DMS 273 treated with DMSO at 0.1 percent for 48 hours (cell line): Measurements from ENCODE around the gene HBA1.
"Not testable (repeated sequence)": the region's sequence is repeated elsewhere in the genome, so short reads cannot be mapped to it uniquely, and the experiment has no call there.

Source experiments
- DNase-seq: peaks from one replicate; lab custom pipeline; 2025; lab: John Stamatoyannopoulos, UW

HBA1 gene

DNA sequence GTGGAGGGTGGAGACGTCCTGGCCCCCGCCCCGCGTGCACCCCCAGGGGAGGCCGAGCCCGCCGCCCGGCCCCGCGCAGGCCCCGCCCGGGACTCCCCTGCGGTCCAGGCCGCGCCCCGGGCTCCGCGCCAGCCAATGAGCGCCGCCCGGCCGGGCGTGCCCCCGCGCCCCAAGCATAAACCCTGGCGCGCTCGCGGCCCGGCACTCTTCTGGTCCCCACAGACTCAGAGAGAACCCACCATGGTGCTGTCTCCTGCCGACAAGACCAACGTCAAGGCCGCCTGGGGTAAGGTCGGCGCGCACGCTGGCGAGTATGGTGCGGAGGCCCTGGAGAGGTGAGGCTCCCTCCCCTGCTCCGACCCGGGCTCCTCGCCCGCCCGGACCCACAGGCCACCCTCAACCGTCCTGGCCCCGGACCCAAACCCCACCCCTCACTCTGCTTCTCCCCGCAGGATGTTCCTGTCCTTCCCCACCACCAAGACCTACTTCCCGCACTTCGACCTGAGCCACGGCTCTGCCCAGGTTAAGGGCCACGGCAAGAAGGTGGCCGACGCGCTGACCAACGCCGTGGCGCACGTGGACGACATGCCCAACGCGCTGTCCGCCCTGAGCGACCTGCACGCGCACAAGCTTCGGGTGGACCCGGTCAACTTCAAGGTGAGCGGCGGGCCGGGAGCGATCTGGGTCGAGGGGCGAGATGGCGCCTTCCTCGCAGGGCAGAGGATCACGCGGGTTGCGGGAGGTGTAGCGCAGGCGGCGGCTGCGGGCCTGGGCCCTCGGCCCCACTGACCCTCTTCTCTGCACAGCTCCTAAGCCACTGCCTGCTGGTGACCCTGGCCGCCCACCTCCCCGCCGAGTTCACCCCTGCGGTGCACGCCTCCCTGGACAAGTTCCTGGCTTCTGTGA lies at the start of gene HBA1:
Gene HBA1, plus strand, starts transcription at position 204 of the 906 bp plus-strand sequence. Its CDS starts 37 bp downstream, at position 241.
- not testable (repeated sequence) for DNase-seq

DNA sequence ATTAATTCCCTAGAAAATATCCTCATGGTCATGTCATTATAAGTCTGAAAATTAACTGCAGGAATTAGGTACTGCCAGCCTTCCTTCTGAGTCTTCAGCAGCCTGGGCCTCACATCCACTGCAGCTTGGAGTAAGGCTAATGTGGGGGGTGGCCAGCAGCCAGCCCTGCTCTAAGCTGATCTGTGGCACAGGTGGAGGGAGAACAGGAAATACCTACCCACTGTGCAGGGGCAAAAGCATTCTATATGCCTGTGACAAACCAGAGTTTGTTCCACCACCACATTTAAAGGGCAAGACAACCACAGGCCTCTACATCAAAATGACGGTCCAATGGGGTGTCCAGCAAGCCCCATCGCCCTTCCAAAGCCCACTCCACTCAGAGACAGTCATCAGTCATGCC lies 47.4 kb upstream of the HBA1 start:
- no peak for DNase-seq

DNA sequence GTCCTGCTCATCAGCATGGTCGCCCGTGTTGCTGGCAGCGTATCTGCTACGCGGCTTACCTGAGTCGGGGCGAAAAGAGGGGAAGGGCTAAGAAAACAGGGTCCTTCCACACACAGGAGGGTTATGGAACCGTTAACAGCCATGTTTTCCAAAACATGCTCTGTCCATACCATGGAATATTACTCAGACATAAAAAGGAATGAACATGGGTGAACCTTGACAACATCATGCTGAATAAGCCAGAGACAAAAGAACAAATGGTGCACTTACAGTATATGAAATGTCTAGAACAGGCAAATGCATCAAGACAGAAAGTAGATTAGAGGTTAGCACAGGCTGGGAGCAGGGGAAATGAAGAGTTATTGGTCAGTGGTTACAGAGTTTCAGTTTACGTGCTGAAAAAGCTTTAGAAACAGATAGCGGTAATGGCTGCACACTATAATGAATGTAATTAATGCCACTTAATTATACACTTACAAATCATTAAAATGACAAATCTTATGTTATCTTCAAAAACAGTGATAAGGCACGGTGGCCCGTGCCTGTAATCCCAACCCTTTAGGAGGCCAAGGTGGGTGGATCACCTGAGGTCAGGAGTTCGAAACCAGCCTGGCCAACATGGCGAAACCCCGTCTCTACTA lies 45.8 kb upstream of the HBA1 start:
- no peak for DNase-seq

DNA sequence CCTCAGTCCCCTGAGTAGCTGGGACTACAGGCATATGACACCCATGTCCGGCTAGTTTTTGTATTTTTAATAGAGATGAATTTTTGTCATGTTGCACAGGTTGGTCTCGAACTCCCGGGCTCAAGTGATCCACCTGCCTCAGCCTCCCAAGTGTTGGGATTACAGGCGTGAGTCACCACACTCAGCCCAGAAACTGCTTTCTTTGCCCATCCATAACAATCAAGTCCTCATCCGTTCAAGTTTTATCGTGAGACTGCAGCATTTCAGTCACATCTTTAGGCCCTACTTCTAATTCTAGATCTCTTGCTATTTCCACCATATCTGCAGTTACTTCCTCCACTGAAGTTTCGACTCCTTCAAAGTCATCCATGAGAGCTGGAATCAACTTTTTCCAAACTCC lies 44.4 kb upstream of the HBA1 start:
- DNase-seq = no peak

DNA sequence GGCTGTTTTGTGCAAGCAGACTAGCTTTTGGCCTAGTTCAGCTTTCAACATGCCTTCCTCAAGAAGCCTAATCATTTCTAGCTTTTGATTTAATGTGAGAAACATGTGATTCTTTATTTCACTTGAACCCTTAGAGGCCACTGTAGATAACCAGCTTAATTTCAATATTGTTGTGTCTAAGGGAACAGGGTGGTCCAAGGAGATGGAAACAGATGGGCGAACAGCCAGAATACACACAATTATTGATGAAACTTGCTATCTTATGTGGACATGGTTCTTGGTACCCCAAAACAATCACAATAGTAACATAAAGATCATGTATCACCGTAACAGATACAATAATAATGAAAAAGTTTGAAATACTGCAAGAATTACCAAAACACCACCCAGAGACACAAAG lies 42.8 kb upstream of the HBA1 start:
- no peak for DNase-seq

DNA sequence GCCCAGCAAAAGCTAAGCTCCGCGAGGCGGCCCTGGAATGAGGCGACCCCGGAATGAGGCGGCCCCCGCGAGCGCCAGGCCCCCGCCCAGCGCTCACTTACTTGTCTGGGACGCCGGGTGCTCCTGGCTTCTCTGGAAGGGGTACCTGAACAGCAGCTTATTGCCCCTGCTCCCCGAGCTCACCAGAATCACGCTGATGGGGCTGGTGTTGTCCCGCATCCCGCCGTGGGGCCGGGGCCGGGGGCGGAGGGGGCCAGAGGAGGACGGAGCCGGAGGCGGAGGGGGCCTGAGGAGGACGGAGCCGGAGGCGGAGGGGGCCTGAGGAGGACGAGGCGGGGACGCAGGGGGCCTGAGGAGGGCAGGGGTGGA lies 38.4 kb upstream of the HBA1 start:
- no peak for DNase-seq

DNA sequence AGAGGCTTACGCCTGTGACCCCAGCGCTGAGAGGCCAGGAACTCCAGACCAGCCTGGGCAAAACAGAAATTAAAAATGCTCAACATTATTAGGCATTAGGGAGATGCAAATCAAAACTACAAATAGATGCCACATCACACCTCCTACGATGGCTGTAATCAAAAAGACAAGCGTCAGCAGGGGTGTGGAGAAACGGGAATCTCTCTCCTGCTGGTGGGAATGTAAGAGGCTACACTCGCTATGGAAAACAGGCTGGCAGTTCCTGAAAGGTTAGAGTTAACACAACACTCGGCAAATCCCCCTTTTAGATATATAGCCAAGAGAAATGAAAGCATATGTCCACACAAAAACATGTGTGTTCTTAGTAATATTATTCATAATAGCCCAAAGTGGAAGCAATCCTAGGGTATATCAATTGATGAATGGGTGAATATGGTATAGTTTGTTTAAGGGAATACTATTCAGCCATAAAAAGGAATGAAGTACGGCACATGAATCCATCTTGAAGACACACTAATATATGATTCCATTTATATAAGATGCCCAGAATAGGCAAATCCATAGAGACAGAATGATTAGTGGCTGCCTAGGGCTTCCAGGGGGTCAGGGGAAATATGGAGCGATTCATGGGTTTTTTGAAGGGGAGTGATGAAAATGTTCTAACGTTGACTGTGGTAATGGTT lies 36.2 kb upstream of the HBA1 start:
- DNase-seq = no peak

DNA sequence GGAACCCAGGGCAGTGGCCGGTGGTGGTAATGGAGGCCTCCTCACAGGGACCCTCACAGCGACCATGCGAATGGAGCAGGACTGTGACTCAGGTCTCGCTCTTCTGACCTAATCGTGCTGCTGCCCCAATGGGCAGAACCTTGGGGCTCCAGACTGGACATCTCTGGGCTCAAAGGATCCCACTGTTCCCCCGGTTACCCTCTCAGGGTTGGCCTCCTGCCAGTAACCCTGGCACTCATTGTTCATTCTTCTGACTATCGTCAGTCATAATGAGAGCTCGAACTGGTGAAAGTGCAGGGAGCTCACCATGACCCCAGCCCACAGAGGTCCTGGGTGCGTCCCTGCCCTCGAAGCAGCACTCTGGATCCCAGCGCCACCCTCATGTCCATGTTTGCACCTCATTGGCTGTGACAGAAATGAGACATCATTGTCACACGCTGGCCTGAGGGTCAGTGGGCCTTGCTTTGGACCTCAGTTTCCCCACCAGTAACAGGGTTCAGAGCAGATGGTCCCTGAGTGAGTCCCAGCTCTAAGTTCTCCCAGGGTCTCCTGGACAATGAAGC lies 34.0 kb upstream of the HBA1 start:
- no peak for DNase-seq

DNA sequence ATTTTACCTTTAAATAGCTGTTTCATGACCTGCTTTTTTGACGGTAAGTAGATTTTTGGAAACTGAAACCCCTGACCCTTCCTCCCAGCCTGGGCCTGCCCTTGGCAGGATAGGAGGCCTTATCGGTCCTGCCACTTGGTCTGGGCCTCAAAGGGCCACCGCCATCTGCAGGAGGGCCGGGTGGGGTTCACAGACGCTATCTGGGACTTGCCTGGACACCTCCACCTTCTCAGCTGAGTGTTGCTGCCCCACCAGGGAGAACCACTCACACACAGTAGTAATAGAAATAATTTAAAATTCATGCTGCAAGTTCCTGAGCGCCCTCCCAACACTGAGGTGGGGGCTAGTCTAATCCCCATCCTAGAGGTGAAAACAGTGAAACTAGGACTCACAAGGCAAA lies 33.4 kb upstream of the HBA1 start:
- no peak for DNase-seq

DNA sequence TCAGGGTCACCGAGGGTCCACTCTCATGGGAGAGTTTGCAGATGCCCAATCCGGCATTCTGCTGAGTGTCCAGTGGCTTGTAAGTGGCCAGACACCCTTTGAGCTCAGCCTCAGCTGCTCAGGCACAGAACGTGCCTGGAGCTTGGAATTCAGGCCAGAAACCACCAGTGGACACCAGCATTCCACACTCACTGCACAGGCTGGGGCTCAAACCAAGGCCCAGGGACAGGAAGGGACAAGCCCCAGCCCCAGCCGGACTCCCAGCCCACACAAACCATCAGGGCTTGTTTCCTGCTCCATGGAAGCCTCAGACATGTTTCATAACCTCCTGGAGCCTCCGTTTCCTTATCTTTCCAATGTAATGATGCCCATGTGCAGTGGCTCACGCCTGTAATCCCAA lies 33.0 kb upstream of the HBA1 start:
- no peak for DNase-seq

DNA sequence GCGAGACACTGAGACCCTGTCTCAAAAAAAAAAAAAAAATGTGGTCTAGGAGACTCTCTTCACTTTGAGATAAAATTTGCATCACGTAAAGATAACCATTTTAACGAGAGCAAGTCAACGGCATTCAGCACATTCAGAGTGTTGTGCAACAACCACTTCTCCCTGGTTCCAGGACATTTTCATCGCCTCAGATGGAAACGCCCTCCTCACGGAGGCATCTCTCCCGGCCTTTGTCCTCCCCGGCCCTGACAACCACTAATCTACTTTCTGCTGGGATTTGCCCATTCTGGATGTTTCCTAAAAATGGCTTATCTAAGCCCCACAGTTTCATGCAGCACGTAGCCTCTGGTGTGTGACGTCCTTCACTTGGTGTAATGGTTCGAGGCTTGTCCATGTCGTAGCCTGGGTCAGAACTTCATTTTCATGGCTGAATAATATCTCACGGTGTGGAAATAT lies 31.7 kb upstream of the HBA1 start:
- no peak for DNase-seq

DNA sequence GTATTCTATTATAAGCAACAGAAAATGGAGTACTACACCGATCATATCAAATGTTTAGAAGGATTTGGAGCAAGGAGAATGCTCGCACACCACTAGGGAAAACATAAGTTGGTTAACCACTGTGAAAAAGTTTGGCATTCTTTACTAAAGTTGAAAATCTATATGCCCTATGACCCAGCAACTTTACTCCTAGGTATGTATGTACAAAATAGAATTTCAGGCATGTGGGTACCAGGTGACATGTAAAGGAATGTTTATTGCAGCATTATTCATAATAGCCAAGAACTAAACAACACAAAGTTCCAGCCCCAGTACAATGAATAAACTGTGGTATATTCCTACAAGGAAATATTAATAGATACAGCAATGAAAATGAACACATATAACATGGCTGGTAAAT lies 29.8 kb upstream of the HBA1 start:
- no peak for DNase-seq

DNA sequence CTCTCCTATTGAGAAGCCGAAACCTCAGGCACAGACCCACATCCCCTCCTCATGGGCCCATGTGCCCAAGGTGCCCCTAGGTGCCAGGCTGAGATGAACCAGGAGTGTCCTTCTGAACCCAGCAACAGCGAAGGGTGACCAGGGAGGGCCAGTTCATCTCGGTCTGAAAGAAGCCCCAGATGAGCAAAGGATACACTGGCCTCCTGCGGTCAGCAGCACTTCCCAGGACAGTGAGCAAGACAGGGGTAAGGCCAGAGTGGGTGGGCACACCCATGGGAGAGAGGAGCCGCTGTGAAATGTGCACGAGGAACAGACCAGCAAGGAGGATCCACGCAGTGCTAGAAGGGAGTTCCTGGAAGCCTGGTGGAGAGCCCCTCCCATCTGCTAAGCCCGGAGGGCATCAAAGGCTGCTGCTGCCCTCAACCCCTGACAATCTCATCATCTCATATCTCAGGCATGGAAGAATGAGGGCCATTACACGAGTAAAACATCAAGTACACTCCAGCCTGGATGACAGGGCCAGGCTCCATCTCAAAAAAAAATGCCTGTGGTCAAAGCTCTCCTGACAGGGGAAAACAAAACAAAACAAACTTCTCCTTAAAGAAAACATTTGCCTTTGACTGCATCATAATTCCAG lies 27.3 kb upstream of the HBA1 start:
- no peak for DNase-seq

DNA sequence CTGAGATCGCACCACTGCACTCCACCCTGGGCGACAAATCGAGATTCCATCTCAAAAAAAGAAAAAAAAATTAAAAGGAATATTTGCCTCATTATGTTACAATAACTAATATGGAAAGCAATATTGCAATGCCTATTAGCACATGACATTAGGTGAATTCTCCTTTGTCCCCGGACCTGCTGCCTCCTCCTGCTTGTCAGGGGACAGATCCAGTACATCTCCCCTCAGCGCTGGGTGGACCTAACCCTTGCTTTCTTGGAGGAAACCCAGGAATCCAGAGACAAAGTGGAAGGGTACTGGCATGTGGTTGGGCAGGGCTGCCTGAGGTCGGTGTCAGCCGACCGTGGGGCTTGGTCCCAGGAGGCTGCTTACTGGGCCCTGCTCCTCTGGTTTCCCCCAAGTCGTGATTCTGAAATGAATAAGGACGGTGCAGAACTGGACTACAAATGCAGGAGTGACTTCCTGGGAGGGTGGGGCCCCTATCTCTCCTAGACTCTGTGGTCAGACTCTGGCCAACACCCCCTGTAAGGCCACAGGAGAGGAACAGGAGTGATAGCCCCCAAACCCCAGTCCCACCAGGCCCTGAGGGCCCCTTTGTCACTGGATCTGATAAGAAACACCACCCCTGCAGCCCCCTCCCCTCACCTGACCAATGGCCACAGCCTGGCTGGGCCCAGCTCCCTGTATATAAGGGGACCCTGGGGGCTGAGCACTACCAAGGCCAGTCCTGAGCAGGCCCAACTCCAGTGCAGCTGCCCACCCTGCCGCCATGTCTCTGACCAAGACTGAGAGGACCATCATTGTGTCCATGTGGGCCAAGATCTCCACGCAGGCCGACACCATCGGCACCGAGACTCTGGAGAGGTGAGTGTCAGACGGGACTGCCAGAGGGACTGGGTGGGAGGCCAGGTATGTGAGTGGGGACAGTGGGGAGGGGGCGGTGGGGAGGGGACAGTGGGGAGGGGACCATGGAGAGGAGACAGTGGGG lies 24.0 kb upstream of the HBA1 start, which contains the start of gene HBZ:
Gene HBZ, plus strand, starts transcription at position 504 of the 988 bp plus-strand sequence. Its CDS starts 266 bp downstream, at position 770.
- no peak for DNase-seq

DNA sequence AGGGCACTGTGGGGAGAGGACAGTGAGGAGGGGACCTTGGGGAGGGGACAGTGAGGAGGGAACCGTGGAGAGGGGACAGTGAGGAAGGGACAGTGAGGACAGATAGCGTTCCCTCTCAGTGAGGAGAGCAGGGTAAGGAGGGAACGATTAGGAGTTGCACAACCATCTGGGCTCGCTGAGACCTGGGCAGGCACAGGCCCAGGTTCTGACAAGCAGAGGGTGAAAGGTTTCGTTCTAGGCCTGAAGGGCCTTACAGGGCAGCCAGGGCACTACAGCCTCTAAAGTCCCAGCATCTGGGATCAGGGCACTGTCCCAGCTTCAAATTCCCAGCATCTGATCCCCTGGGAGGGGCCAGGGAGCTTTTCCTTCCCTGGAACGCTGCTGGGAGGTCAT lies 23.4 kb upstream of the HBA1 start:
- DNase-seq = not testable (repeated sequence)

DNA sequence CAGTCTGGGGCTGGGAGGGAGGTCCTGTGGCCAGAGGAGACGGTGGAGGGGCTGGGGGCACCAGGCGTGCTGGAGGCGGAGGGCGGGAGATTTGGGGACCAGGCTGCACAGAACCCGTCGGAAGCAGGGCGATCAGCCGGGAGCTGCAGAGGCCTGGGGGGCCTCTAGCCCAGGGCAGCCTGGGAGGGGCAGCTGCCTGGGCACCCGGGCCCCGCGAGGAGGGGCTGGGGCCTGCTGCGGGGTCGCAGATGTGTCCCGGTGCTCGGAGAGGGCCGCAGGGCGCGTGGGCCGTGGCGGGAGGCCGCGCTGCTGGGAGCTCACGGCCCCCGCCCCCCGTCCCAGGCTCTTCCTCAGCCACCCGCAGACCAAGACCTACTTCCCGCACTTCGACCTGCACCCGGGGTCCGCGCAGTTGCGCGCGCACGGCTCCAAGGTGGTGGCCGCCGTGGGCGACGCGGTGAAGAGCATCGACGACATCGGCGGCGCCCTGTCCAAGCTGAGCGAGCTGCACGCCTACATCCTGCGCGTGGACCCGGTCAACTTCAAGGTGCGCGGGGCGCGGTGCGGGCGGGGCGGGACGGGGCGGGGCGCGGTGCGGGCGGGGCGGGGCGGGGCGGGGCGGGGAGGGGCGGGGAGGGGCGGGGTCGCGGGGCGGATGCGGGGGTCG lies 22.8 kb upstream of the HBA1 start:
- DNase-seq = not testable (repeated sequence)

DNA sequence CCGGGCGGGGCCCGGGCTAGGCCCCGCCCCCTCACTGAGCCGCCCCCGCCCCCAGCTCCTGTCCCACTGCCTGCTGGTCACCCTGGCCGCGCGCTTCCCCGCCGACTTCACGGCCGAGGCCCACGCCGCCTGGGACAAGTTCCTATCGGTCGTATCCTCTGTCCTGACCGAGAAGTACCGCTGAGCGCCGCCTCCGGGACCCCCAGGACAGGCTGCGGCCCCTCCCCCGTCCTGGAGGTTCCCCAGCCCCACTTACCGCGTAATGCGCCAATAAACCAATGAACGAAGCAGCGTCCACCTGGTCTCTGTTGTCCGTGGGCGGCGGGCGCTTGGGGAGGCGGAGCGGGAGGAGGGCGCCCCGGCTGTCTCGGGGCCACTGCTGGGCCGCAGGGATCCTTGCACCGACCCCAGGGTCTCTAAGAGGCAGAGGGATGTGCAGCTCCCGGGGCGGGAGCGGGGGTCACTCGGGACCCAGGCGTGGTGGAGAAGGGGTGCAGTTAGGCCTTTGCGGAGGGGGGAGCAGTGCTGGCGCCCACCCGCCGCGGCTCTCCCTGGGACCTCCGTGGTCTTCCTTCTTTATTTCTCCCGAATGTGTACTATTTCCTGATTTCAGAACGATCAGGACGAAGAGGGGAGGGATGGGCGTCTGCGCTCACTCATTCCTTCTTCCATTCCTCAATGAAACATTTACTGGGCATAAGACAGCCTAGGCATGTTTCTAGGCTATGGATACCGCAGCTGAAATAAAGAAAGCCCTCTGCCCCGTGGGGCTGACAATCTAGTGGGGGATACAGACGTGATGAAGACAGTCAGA lies 22.1 kb upstream of the HBA1 start:
- DNase-seq = no peak

DNA sequence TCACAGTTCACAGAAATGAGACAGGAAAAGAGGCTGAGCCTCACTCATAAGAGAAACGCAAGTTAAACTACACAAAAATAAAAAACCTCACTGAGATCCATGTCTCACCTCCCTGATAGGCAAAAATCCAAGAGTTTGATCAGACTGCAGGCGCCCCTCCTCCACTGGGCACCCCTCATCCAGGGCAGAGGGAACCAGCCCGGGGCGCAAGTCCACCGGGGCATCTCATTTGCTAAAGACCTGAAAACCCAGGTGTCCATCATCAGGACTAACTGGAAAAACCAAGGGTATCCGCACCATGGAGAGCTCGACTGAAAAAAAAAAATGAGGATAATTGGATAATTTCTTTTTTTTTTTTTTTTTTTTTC lies 21.5 kb upstream of the HBA1 start:
- no peak for DNase-seq

DNA sequence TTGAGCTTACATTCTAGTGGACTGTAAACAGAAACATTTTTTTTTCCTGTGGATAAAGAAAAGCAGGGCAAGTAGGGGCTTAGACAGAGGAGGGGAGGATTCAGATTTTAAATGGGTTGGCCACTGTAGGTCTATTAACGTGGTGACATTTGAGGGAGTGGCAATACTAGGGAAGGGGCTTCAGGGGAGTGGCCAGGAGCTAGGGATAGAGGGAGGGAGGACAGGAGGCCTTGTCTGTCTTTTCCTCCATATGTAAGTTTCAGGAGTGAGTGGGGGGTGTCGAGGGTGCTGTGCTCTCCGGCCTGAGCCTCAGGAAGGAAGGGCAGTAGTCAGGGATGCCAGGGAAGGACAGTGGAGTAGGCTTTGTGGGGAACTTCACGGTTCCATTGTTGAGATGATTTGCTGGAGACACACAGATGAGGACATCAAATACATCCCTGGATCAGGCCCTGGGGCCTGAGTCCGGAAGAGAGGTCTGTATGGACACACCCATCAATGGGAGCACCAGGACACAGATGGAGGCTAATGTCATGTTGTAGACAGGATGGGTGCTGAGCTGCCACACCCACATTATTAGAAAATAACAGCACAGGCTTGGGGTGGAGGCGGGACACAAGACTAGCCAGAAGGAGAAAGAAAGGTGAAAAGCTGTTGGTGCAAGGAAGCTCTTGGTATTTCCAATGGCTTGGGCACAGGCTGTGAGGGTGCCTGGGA lies 17.2 kb upstream of the HBA1 start:
- DNase-seq = no peak
